ENCODE results near the gene ASCL2.

DNA sequence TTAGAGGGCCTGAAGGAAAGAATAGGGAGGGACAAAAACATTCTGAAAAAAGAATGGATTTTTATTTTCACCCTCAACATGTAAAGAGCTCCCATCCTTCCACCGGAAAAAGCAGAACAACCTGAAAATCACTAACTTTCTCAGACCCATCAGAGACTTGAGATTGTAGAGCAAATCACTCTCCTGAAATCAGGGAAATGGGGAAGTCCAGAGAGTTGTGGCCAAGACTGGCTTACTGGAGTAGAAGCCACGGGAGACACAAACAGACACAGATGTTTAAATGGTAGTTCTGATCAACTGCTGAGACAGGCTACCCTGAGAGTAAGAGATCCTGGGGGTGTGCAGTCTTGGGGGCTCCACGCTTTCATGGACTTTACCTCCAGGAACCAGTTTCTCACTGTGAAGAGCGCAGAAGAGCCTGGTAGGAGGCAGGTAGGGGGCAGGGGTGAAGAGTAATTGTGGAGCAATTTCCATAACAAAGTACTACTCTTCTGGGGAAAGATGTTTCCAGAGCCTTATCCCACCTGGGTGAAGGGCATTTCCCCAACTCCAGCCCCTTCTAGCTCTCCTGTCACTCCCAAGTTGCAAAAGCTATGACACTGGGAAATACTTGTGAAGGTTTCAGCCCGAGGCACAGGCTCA, 47.1 kb downstream of the ASCL2 start:
- TF ChIP-seq CTCF (IDR thresholded peaks at IDR 0.05; ENCODE audit: poor library complexity) (no peak), EZH2 (IDR thresholded peaks at IDR 0.05; ENCODE audit: borderline replicate concordance) (no peak), EZH2phosphoT487 (IDR thresholded peaks at IDR 0.05; ENCODE audit: low read depth, severe bottlenecking, unreplicated experiment) (no peak)

Data from hepatocyte (in vitro differentiated cells).